HG03378 (cell line): ENCODE measurements around the gene MAP3K9.
"Not testable (repeated sequence)": the region's sequence is repeated elsewhere in the genome, so short reads cannot be mapped to it uniquely, and the experiment has no call there.

Source experiments
- ATAC-seq: cut with Tn5 transposase; IDR thresholded peaks from one replicate; pipeline ENCODE4 v1.9.1; 2021; ENCODE audit warnings: mild to moderate bottlenecking, moderate library complexity; ENCODE audit not compliant: unreplicated experiment

MAP3K9 gene

GRCh38 chr14:70726651-70727375, 82.5 kb downstream of the MAP3K9 start:
- ATAC-seq: no peak

- no peak for ATAC-seq
Observed at GRCh38 chr14:70724944-70725343, 84.4 kb downstream of the MAP3K9 start.

- no peak for ATAC-seq
Observed at GRCh38 chr14:70724110-70724509, 85.2 kb downstream of the MAP3K9 start.

- ATAC-seq: no peak
Observed at GRCh38 chr14:70723276-70723675, 86.0 kb downstream of the MAP3K9 start.

GRCh38 chr14:70722418-70722817, 86.9 kb downstream of the MAP3K9 start:
- ATAC-seq: no peak

DNA sequence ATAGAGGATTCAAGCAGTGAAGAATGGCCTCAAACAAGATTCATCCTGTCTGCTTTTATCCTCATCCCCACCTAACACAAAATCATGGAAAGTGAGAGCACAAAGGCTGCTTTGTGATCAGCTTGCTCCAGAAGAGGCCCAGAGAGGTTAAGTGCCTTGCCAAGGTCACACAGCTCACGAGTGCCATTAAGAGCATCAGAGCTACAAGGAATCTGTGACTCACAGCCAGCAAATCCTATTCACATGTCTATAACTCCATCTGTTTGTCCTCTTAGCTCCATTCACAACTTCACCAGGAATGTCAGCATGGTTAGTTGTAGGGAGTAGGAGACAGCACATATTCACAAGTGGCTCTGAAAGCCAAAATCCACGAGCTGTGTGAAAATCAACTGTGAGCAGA, 87.8 kb downstream of the MAP3K9 start:
- no peak for ATAC-seq

GRCh38 chr14:70718383-70719118, 90.8 kb downstream of the MAP3K9 start:
- no peak for ATAC-seq

- ATAC-seq: no peak
Observed at GRCh38 chr14:70716958-70717357, 92.4 kb downstream of the MAP3K9 start.

GRCh38 chr14:70716483-70716882, 92.8 kb downstream of the MAP3K9 start:
- ATAC-seq: no peak

- ATAC-seq: no peak
Observed at GRCh38 chr14:70714055-70714550, 95.2 kb downstream of the MAP3K9 start.

- no peak for ATAC-seq
Observed at GRCh38 chr14:70713511-70713916, 95.8 kb downstream of the MAP3K9 start.

DNA sequence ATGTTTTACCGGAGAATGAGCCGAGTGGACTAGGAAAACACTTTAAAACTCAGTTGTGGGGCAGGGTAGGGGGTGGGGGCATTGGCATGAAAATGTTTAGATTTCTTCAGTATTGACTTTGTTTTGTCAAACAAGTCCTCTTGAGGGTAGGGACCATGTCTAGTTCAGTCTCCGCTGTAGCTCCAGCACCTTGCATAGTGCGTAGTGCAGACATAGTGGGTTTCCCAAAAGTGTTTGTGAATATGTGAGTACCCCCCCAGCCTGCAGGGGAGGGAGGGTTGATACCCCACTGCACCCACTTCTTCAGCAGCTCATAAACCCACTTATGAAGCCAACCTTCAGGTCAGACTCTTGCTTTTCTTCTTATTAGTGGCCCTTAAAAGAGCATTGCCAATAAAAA, 96.2 kb downstream of the MAP3K9 start:
- no peak for ATAC-seq

DNA sequence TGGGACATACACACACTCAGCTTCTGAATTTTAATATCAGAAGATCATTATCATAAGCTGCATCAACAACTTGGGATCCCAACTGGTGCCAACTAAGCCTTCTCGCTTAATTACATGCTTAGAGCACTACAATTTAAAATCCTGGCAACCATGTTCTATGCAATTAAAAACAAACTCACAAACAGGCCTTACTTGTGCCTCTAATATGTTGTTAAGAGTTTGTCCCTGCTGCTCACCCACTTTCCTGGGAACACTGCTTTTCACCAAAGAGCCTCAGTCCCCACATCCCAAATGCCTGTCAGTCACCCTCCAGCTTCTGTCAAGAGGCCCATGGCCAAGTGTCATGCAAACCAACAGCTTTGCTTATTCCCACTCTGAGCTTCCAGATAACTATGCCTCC, 97.9 kb downstream of the MAP3K9 start:
- ATAC-seq: no peak

- ATAC-seq: no peak
Observed at GRCh38 chr14:70709726-70710382, 99.5 kb downstream of the MAP3K9 start.

DNA sequence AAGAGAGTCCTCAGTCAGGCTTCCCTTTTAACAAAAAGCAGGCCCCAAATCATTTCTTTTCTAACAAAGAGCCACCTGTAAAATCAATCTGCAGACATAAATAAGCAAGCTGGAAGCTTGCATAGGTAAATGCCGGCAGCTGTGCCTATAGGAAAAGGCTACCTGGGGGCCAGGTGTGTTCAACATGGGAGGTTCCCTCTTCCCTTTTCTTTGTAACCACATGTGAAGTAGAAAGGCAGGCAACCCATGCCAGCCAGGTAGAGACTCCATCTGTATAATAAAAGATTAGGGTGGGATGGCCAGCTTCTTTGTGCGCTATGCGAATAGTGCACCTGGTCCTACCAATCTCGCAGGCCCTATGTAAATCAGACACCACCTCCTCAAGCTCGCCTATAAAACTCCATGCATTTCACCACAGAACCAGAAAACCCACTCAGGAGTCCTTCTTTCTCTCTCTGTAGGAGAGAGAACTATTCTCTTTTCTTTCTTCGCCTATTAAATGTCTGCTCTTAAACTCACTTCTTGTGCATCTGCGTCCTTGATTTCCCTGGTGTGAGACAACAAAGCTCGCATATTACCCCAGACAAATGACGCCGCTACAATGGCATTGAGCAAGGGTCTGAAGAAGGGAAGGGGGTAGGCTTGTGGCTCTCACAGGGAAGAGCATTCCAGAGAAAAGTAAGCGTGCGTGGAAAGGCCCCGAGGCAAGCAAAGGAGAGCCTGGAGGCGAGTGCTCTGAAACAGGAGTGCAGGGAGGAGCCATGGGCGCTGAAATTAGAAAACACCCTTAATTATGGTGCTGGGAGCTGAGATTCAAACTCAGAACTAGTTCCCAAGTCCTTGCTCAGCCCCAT, 100.4 kb downstream of the MAP3K9 start:
- ATAC-seq: no peak

- ATAC-seq: peak; percentile 90
Observed at GRCh38 chr14:70707138-70708038, 101.9 kb downstream of the MAP3K9 start.

DNA sequence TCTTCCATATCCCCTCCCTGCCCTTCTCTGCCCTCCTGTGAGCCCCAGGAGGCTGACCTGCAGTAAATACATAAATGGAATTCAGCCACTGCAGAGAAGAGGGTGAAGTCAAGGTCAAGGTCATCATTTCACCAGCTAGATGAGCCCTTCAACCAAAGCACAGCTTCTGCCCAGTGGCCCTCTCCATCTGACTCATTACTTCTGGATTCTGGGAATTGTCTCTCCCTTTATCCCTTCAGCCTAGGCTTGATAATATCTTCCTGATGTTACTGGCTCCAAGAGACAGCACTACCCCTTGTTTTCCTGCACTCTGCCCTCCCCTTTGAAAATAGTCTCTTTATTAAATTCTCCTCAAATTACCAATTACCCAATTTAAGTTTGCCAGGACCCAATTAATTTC, 103.1 kb downstream of the MAP3K9 start:
- no peak for ATAC-seq

GRCh38 chr14:70704960-70705359, 104.4 kb downstream of the MAP3K9 start:
- ATAC-seq: no peak

DNA sequence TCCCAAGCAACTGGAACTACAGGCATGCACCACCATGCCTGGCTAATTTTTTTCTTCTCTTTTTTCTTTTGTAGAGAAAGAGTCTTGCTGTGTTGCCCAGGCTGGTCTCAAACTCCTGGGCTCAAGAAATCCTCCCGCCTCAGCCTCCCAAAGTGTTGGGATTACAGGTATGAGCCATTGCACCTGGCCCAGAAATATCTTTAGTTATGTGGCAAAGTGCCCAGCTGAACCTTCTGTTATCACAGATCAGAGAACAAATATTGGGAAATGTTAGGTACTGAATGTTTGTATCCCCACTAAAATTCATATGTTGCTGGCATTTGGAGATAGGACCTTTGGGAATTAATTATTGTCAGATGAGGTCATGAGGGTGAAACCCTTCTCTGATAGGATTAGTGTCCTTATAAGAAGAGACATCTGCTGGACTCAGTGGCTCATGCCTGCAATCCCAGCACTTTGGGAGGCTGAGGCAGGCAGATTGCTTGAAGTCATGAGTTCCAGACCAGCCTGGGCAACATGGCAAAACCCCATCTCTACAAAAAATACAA, 105.6 kb downstream of the MAP3K9 start:
- ATAC-seq: not testable (repeated sequence)

DNA sequence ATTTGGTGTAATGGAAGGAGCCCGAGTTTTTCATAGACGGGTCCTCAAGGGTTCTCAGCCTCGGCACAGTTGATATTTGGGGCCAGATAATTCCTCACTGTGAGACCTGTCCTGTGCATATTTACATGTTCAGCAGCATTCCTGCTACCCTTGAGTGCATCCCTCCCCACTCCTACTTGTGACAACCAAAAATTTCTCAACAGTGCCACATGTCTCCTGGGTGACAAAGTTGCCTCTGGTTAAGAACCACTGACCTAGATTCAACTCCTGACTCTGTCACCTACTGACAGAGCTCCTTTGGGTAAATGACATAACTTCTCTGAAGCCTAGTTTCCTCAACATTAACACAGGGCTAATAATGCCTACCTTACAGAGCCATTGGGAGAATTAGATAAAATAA, 107.2 kb downstream of the MAP3K9 start:
- ATAC-seq: no peak
